ENCODE results near the gene RNF44. TPM values are rescaled to one million over a fixed set of nuclear protein-coding genes. Genes with fewer than 3 reads are reported as not detected.
A peak's percentile ranks its signal among the peaks of the same experiment; 100 is the strongest.

RNF44 gene
- 32.4 TPM for total RNA-seq
- long read RNA-seq, partial matches to known transcripts: 4 of 36 reads
- long read RNA-seq, other reads (novel, unspliced or antisense): 32 of 36 reads

DNA sequence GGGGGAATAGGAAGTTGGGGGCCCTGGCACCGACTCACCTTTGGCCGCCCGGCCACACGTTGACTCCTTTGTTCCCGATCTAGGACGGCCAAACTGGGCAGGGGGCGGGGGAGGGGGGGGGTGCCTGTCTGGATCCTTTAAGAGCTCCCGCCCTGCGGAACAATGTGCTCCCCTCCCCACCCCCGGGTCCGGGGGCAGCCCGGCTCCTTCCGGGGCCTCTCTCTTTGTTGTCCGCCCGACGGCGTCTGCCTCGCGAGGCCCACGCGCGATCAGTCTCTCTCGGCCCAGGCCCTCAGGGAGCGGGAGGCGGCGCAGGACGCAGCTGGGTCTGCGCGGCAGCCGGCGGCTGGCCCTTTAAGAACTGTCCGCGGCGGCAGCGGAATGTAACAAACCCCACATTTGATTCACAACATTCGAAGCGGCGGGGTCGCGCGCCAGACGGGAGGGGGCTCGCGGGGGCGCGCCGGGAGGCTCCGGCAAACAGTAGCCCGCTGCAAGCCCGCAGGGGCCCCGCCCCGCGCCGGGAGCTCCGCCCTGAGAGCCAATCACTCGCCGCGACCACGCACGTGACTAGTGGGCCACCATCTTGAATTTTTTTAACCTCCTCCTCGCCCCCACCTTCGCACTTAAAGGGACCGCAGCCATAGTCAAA, at the start of gene RNF44:
TSS of gene RNF44 (minus strand) at position 501 of the 652 bp plus-strand sequence. CDS start 4,930 bp downstream, outside the sequence.
- DNase-seq (peak; percentile 99), ATAC-seq (peak; percentile 86)
- intact Hi-C loops (cut with micrococcal nuclease): no loop called here

DNA sequence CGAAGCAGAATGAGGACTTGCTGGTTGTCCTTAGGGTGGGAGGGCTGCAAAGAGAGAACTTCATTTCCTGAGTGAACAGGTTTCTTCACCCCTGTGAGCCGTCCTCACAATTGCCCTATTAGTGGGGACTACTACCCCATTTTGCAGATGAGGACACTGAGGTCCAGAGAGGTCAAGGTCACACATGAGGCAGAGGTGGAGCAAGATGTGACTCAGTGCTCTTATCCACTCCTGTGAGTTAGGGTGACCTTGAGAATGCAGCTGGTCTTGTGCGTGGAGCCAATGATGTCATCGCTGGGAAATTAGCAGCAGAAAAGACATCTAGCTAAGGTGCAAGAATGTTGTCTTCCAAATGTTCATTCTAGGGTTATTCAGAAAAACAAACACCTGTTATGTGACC, 45.9 kb upstream of the RNF44 start:
- DNase-seq (no peak), ATAC-seq (no peak)
- intact Hi-C loops (cut with micrococcal nuclease): no loop called here

DNA sequence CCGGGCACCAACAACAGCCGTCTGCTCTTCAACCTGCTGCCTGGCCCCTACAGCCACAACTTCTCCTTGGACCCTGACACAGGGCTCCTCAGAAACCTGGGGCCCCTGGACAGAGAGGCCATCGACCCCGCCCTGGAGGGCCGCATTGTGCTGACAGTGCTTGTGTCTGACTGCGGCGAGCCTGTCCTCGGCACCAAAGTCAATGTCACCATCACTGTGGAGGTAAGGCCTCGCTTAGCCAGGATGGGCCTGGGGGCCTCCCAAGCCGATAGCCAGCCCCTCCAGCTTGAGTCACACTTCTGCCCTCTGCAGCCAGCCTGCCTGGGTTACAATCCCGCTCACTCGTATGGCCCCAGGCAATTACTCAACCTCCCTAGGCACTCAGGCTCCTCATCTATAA, 44.2 kb upstream of the RNF44 start:
- no peak for ATAC-seq
- intact Hi-C loops (cut with micrococcal nuclease): no loop called here
- no peak for DNase-seq

DNA sequence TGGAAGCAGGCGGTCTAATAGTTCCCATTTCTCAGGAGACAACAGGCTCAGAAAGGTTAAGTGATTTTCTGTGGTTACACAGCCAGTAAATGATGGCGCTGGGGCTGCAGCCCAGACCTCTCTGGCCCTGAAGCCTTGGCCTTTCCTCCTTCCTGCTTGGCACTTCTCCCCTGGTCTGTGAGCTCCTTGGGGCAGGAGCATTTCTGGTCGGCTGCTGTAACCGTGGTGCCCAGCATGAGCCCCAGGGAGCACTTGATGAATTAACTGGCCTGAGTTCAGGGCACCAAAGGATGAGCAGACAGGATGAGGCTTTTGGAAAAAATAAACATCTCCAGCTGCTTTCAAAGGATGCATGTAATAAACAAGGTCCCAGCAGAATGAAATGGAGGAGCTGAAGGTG, 42.1 kb upstream of the RNF44 start:
- DNase-seq (no peak), ATAC-seq (no peak)
- intact Hi-C loops (cut with micrococcal nuclease): no loop called here

DNA sequence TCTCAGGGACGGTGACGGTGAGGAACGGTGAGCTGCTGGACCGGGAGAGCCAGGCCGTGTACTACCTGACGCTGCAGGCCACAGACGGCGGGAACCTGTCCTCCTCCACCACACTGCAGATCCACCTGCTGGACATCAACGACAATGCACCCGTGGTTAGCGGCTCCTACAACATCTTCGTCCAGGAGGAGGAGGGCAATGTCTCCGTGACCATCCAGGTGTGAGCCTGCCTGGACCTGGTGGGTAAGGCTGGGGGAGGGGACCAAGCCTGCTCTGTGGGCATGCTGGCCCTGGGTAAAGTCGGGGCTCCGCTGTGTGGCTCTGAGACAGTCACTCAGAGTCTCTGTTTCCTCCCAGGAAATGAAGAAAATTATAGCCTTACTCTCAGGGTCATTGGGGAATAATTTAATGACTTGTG, 41.2 kb upstream of the RNF44 start:
- DNase-seq (peak; percentile 53), ATAC-seq (peak; percentile 58)
- intact Hi-C loops (cut with micrococcal nuclease): no loop called here

DNA sequence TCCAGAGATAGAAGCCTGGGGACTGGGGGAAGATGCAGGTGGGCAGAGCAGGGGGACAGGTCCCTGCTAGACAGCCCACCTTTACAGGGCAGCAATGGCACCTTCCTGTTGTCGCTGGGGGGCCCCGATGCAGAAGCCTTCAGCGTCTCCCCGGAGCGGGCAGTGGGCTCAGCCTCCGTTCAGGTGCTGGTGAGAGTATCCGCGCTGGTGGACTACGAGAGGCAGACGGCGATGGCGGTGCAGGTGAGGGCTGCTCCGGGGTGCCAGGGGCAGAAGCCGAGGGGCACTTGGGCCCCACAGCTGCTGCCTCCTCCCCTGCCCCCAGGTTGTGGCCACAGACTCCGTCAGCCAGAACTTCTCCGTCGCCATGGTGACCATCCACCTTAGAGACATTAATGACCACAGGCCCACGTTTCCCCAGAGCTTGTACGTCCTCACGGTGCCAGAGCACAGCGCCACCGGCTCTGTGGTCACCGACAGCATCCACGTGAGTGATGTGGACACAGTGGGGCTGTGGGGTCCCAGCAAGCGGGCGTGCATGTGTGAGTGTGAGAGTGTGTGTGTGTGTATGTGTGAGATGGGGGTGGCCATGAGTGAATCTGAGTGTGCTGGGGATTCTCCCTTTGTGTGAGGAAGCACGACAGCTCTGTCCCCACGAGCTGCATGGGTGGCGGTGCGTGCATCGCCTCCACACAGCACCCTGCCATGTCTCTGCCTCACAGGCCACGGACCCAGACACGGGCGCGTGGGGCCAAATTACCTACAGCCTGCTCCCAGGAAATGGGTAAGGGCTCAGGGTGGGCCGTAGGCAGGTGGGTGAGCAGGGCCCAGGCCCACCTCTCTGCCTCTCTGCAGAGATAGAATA, 40.3 kb upstream of the RNF44 start:
- DNase-seq: no peak
- no peak for ATAC-seq
- intact Hi-C loops (cut with micrococcal nuclease): no loop called here

DNA sequence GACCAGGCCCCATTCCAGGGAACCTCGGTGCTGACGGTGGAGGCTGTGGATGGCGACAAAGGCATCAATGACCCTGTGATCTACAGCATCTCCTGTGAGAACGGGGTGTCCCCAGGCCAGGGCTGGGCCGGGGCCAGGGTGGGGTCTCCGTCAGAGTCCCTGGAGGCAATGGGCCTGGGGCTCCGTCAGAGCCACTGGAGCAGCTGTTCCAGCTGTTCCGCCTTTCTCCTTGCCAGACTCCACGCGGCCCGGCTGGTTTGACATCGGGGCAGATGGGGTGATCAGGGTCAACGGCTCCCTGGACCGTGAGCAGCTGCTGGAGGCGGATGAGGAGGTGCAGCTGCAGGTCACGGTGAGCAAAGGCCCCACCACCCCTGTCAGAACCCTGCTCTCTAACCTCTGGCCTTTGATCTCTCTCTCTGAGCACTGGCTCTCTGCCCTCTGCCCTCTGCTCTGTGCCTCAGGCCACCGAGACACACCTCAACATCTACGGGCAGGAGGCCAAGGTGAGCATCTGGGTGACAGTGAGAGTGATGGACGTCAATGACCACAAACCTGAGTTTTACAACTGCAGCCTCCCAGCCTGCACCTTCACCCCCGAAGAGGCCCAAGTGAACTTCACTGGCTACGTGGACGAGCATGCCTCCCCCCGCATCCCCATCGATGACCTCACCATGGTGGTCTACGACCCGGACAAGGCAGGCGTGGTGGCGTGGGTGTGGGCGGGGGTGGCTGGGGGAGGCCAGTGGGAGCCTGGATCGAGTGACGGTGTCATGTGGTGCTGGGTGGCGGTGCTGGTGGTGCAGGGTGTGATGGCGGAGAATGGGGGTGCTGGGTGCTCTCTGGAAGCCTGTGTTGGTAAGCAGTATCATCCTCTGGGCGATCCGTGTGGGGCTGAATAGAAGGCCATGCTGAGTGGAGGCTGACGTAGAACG, 38.6 kb upstream of the RNF44 start:
- no peak for ATAC-seq
- intact Hi-C loops (cut with micrococcal nuclease): no loop called here
- no peak for DNase-seq

DNA sequence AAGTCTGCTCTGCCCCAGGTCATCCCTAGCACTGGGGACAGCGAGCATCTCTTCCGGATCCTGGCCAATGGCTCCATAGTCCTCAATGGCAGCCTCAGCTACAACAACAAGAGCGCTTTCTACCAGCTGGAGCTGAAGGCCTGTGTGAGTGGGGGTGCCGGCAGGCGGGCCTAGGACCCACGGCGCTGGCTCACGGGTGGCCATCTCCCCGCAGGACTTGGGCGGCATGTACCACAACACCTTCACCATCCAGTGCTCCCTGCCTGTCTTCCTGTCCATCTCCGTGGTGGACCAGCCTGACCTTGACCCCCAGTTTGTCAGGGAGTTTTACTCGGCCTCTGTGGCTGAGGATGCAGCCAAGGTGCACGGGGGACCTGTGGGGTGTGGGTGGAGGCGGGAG, 37.9 kb upstream of the RNF44 start:
- DNase-seq (no peak), ATAC-seq (no peak)
- intact Hi-C loops (cut with micrococcal nuclease): no loop called here

DNA sequence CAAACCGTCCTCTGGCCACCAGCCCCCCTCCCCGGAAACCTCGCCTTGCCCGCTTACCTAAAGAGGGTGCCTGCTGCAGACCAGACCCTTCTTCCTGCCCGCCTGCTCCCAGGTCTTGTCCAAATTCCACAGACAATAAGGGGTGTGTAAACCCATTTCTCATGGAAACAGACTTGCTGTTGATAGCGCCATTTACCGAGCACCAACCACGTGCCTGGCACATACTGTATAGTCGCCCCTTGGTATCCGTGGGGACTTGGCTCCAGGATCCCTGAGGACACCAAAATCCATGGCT, 37.0 kb upstream of the RNF44 start:
- ATAC-seq: no peak
- DNase-seq: no peak

DNA sequence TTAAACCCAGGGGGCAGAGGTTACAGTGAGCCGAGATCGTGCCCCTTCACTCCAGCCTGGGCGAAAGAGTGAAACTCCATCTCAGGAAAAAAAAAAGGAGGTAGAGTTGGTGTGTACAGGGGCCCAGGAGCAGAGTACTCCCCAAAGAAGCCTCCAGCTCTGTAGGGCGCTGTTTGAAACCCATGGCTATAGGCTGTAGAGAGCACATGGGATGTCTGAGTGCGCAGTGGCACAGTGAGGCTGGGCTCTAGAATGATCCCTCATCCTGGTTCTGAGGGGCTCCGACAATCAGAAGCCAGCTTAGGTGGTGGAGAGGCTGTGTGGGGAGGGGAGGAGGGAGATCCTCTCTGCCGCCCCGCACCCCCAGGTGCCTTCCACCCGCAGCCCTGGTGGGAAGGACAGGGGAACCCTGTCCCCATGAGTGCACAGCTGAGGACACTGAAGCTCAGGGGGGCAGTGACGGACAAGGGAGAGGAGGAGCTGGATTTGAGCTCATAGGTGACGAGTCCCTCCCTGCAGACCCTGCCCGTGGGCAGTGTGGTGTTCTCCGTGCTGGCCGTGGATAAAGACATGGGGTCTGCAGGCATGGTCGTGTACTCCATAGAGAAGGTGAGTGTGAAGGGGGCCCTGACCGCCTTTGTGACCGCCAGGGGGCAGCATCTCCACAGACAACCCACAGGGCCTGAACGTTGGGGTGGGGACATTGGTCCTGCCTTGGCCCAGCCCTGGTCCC, 36.5 kb upstream of the RNF44 start:
- intact Hi-C loops (cut with micrococcal nuclease): no loop called here
- ATAC-seq (peak; percentile 91), DNase-seq (peak; percentile 82)

More for the DNA sequence above, 37.0 kb upstream of the RNF44 start:
- intact Hi-C loops (cut with micrococcal nuclease): no loop called here

DNA sequence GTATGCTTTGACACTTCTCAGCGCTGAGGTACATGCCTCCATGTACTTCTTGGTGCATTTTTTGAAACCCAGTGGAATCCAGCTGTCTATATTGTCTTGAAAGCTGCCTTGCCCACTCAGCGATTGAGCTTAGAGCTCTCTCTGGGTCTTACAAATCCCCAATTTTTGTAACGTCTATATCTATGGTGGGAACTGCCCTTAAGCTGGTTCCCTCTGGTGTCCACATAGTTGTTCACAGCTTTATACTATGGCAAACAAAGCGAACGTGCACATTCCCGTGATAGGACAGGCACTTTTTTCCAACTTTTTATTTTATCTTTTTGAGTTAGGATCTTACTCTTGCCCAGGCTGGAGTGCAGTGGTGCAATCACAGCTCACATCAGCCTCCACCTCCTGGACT, 32.8 kb upstream of the RNF44 start:
- DNase-seq (no peak), ATAC-seq (no peak)
- intact Hi-C loops (cut with micrococcal nuclease): no loop called here

DNA sequence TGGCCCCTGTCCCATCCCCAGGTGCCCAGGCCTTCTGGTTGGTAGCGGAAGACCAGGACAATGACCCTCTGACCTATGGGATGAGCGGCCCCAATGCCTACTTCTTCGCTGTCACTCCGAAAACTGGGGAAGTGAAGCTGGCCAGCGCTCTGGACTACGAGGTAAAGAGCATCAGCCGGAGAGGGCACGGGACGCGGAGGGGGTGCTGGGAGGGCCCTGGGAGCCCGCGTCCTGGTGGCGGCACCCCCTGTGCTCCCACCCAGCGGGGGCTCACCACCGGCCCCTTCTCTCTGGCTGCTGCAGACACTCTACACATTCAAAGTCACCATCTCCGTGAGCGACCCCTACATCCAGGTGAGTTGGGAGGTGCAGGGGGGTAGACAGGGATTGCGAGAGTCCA, 31.5 kb upstream of the RNF44 start:
- DNase-seq (no peak), ATAC-seq (no peak)
- intact Hi-C loops (cut with micrococcal nuclease): no loop called here

DNA sequence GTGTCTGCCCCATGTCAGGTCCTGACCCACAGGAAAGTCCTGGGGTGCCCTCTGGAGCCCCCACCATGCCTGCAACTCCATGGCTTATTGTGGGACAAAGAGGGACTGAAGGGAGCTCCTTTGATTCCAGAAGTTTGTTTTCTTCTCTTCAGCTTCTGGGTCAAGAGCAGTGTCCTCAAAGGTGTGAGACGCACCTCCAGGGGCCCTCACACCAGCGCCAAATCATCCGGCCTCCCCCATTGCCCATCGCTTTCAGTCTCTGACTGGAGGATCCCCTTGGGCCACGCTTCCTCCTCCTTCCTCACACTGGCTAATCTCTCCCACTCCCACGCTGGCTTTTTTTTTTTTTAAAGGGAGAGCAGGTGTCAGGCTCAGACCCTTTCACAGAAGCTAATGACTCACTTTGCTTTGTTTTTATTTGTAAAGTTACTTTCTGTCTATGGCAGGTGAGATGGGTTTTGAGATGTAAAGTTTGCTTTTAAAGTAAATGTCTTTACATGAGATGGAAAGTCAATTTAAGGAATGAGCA, 28.6 kb upstream of the RNF44 start:
- ATAC-seq (no peak), DNase-seq (no peak)
- intact Hi-C loops (cut with micrococcal nuclease): no loop called here

DNA sequence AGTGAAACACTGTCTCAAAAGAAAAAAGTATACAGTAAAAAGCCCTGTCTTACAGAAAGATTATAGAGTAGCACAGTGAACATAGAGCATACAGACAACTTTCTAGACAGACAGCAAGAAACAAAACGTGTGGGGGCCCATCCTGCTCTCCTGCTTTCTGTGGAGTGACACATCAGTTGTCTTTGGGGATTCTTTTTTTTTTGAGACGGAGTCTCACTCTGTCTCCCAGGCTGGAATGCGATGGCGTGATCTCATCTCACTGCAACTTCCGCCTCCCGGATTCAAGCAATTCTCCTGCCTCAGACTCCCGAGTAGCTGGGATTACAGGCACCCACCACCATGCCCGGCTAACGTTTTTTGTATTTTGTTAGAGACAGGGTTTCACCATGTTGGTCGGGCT, 26.8 kb upstream of the RNF44 start:
- no peak for ATAC-seq
- intact Hi-C loops (cut with micrococcal nuclease): no loop called here
- DNase-seq: no peak

DNA sequence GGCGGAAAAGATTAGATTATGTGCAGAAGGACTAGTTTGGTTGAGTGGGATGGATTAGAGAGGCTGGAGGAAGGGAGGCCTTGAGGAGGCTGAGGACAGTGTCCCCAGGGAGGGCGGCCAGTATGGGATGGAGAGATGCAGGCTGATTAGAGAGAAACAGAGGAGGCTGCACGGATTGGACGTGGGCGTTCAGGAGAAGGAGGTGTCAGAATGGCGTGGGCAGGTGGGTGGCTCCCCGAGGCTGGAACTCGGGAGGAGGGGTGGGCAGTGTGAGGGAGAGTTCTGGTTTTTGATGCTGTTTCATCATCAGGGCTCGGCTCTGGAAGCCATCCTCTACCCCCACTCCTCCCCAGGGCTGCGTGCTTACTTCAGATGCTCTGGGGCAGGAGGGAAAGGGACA, 25.0 kb upstream of the RNF44 start:
- no peak for ATAC-seq
- DNase-seq: no peak
- intact Hi-C loops (cut with micrococcal nuclease): no loop called here

DNA sequence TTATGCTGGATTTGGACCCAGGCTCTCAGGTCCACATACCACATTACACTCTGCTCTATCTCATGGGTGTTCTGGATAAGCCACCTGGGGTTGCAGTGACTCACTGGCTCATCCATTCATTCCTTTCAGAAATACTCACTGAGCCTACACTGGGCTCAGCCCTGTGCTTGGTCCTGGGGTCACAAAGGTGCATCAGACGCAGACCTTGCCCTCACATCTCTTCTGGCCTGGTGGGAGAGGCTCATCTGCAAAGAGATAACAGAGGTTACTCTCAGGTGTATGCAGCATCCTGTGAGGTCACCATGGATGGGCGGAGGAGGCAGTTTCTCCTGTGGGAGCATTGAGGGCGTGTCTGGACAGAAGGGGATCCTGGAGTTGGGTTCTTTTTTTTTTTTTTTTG, 24.1 kb upstream of the RNF44 start:
- intact Hi-C loops (cut with micrococcal nuclease): no loop called here
- DNase-seq (no peak), ATAC-seq (no peak)

DNA sequence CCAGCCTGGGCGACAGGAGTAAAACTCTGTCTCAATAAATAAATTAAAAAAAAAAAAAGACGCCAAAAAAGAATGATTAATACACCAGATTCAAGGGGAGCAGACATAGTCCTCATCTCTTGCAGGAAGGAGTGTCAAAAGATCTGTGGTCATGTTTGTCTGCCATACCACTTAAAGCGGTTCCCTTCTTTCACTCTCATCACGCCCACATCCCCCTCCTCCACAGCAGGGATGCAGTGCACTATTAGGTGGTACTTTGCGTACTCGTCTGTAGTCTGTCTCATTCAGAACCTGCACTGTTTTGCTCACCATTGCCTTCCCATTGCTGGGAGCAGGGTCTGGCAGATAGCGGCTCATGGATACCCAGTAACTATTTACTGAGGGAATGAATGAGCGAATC, 23.2 kb upstream of the RNF44 start:
- DNase-seq (no peak), ATAC-seq (no peak)
- intact Hi-C loops (cut with micrococcal nuclease): no loop called here

DNA sequence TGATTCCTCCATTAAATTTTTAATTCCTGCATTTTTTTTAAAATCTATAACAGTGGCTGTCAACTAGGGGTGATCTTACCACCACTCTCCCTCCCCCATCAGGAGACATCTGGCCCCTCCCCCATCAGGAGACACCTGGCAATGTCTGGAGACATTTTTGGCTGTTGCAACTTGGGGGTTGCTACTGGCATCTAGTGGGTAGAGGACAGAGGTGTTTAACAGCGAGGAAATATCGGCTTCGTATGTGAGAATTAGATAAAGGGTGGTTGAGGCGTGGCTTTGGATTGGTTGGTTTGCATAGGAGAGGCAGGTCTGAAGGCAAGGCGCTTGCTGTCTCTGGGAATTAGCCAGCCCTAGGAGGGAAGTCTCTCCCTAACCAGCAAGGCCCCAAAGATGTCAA, 22.5 kb upstream of the RNF44 start:
- intact Hi-C loops (cut with micrococcal nuclease): no loop called here
- DNase-seq: no peak
- no peak for ATAC-seq

DNA sequence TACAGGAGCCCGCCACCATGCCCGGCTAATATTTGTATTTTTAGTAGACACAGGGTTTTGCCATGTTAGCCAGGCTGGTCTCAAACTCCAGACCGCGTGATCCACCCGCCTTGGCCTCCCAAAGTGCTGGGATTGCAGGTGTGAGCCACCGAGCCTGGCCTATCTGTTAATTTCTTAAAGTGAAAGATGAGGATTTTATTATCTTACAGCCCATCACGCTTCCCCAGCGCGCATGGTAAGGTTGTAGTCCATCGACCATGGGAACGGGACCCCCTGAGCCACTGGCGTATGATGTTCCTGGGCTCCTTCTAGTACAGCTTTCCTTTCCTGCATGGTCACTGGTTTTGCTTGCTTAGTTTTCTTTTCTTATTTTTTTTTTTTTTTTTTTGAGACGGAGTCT, 20.6 kb upstream of the RNF44 start:
- ATAC-seq (no peak), DNase-seq (no peak)
- intact Hi-C loops (cut with micrococcal nuclease): no loop called here

Data from left ventricle myocardium superior (tissue), 1 donor.